ENCODE measurements around the gene SORCS3. TPM values are rescaled to one million over a fixed set of nuclear protein-coding genes. Genes with fewer than 3 reads are reported as not detected.

SORCS3 gene
- total RNA-seq, 1 experiment from 2014 or later, result not detected

DNA sequence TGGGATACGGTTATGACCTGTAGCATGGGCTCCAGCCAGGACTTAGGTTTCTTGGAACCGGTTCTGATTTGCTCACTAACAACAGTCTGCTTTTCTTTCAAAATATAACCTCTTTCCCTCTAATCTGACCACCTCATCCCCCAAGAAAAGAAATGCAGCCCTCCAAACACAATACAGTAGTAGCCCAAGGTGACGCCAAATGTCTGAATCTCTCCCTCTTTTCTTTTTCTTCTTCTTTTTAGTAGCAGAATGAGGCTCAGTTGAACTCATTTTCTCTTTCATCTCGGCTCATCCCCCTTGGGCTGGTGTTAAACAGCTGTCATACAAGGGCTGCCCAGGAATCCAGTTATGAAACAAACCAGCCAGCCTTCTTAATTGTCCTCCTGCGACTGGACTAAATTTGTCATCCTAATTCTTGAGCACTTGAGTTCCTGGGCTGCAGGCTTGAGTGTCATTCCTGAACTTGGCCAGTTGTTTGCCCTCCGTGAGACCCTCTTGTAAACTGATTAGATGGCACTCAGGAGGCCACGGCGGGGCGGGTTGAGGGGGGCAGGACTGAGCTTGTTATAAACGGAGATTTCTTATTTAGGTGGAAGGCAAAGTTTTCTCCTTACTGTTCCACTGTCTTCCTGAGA is 94.8 kb downstream of the SORCS3 start:
- ChIA-PET RAD21 (ENCODE audit: low non-redundant PET in 1 of 2, low total read pairs in 2 of 2, uncharacterized antibody in 2 of 2, unreplicated experiment in 2 of 2) (no interaction called here), CTCF (no interaction called here), POLR2A (no interaction called here)
- no peak overlapping the region for H3K4me3 ChIP-seq (replicated peaks in 1 of 2; ENCODE audit: low read depth in 1 of 2, low read length in 2 of 2)
- no peak overlapping the region for H2AFZ ChIP-seq (ENCODE audit: low read depth, low read length, poor library complexity, severe bottlenecking)
- H3K27me3 ChIP-seq (ENCODE audit: insufficient read depth, low read length), result peaks cover 77% of the 10 kb centered on the region
- H3K9me3 ChIP-seq (ENCODE audit: control insufficient read depth in 1 of 2, insufficient read depth in 1 of 2, low read depth in 1 of 2, low read length in 2 of 2), result no peaks in the 10 kb centered on the region
- H3K27ac ChIP-seq (ENCODE audit: low read depth, low read length), result no peak overlapping the region
- BruUV-seq (replicated peaks), result no TSS peak
- H3K79me2 ChIP-seq (ENCODE audit: insufficient read depth, low read length), result no peaks in the 10 kb centered on the region
- intact Hi-C loops (cut with micrococcal nuclease), result no loop called here
- no peaks in the 10 kb centered on the region for H4K20me1 ChIP-seq (ENCODE audit: insufficient read depth)
- H3K9ac ChIP-seq (ENCODE audit: low read length), result no peak overlapping the region
- H3K4me2 ChIP-seq (ENCODE audit: low read length), result no peak overlapping the region
- H3K4me1 ChIP-seq (ENCODE audit: control insufficient read depth in 1 of 2, insufficient read depth in 2 of 2, low read length in 2 of 2), result no peaks in the 10 kb centered on the region
- H3K9me2 ChIP-seq (ENCODE audit: insufficient read depth), result no peaks in the 10 kb centered on the region
- no peak for ATAC-seq
- TF ChIP-seq ZFX (IDR thresholded peaks at IDR 0.05) (no peak), CEBPB (IDR thresholded peaks at IDR 0.05; ENCODE audit: low read depth) (no peak), JUND (IDR thresholded peaks at IDR 0.05) (no peak), POLR2A (IDR thresholded peaks at IDR 0.05; ENCODE audit: borderline replicate concordance, extremely low read depth, insufficient read depth, insufficient read length) (no peak), CBX3 (IDR thresholded peaks at IDR 0.05; ENCODE audit: low read depth) (no peak), EGR1 (IDR thresholded peaks at IDR 0.05; ENCODE audit: low read depth) (no peak), TCF7L2 (IDR thresholded peaks at IDR 0.05; ENCODE audit: borderline replicate concordance, extremely low read depth, insufficient read depth, insufficient read length) (no peak), SIN3A (IDR thresholded peaks at IDR 0.05; ENCODE audit: low read depth) (no peak), ZNF274 (IDR thresholded peaks at IDR 0.05; ENCODE audit: low read depth, low read length) (no peak), EZH2 (IDR thresholded peaks at IDR 0.05) (no peak), SP1 (IDR thresholded peaks at IDR 0.05; ENCODE audit: low read depth) (no peak), ELF1 (IDR thresholded peaks at IDR 0.05; ENCODE audit: borderline replicate concordance, low read depth) (no peak), REST (IDR thresholded peaks at IDR 0.05; ENCODE audit: low read depth) (no peak), SRF (IDR thresholded peaks at IDR 0.05; ENCODE audit: low read depth) (no peak), POLR2AphosphoS5 (IDR thresholded peaks at IDR 0.05; ENCODE audit: low read depth, low read length) (no peak), FOSL1 (IDR thresholded peaks at IDR 0.05; ENCODE audit: low read depth) (no peak), ZBTB33 (IDR thresholded peaks at IDR 0.05; ENCODE audit: extremely low read depth, insufficient replicate concordance, low read length) (no peak)
- TF ChIP-seq, protein P1, sequence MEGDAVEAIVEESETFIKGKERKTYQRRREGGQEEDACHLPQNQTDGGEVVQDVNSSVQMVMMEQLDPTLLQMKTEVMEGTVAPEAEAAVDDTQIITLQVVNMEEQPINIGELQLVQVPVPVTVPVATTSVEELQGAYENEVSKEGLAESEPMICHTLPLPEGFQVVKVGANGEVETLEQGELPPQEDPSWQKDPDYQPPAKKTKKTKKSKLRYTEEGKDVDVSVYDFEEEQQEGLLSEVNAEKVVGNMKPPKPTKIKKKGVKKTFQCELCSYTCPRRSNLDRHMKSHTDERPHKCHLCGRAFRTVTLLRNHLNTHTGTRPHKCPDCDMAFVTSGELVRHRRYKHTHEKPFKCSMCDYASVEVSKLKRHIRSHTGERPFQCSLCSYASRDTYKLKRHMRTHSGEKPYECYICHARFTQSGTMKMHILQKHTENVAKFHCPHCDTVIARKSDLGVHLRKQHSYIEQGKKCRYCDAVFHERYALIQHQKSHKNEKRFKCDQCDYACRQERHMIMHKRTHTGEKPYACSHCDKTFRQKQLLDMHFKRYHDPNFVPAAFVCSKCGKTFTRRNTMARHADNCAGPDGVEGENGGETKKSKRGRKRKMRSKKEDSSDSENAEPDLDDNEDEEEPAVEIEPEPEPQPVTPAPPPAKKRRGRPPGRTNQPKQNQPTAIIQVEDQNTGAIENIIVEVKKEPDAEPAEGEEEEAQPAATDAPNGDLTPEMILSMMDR (IDR thresholded peaks at IDR 0.05 in 2 of 3, conservative IDR thresholded peaks at IDR 0.05 in 1 of 3; ENCODE audit: borderline replicate concordance in 1 of 3, insufficient read depth in 1 of 3, low read depth in 2 of 3, low read length in 2 of 3), result no peak
- TF ChIP-seq, protein P2, sequence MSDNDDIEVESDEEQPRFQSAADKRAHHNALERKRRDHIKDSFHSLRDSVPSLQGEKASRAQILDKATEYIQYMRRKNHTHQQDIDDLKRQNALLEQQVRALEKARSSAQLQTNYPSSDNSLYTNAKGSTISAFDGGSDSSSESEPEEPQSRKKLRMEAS (IDR thresholded peaks at IDR 0.05), result no peak
- TF ChIP-seq, protein P3, sequence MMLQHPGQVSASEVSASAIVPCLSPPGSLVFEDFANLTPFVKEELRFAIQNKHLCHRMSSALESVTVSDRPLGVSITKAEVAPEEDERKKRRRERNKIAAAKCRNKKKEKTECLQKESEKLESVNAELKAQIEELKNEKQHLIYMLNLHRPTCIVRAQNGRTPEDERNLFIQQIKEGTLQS (IDR thresholded peaks at IDR 0.05), result no peak
- no peaks in the 10 kb centered on the region for H3K36me3 ChIP-seq (ENCODE audit: control insufficient read depth in 1 of 2, insufficient read depth in 2 of 2, low read length in 2 of 2)
- DNase-seq (ENCODE audit: low read depth, low spot score), result no peak
